Body of pancreas (tissue), 4 donors: Measurements from ENCODE around the gene RSPH1. TPM values are rescaled to one million over a fixed set of nuclear protein-coding genes. Genes with fewer than 3 reads are reported as not detected.

Experiments
- ATAC-seq: fragments of 150-250 bp; one replicate; pipeline ENCODE4 v1.9.1; 2016
- DNase-seq, 4 donors: peaks; one replicate each; pipeline ENCODE4 v3.0.0-alpha.2; 2019
- H3K27ac ChIP-seq, 4 donors: fragments of 200-600 bp; sonication (generic); 1 replicate in 3 of 4; 2 replicates in 1 of 4; pipeline versions ENCODE4 v1.5.1 to v1.6.1; 2016 to 2019; ENCODE audit warnings: mild to moderate bottlenecking in 1 of 4, mixed read lengths in 1 of 4, moderate library complexity in 1 of 4
- H3K27me3 ChIP-seq, 2 donors: fragments of 200-600 bp; sonication (generic); one replicate each; pipeline ENCODE4 v1.6.0; 2016; ENCODE audit warnings: mild to moderate bottlenecking in 1 of 2
- H3K36me3 ChIP-seq, 2 donors: fragments of 200-600 bp; sonication (generic); replicated peaks in 1 of 2; 2 replicates each; pipeline ENCODE4 v1.5.1; 2016; ENCODE audit warnings: low read depth in 2 of 2; ENCODE audit not compliant: insufficient read depth in 1 of 2
- H3K4me1 ChIP-seq: fragments of 200-600 bp; sonication (generic); one replicate; pipeline ENCODE4 v1.6.0; 2016
- H3K4me3 ChIP-seq, 2 donors: fragments of 200-600 bp; sonication (generic); 1 replicate in 1 of 2; 2 replicates in 1 of 2; pipeline ENCODE4 v1.5.1; 2016 to 2019
- H3K9me3 ChIP-seq, 3 donors: fragments of 200-600 bp; sonication (generic); 1 replicate in 2 of 3; 2 replicates in 1 of 3; pipeline ENCODE4 v1.5.1; 2016
- POLR2A ChIP-seq, 3 donors: fragments of 450-650 bp; IDR thresholded peaks; one replicate each; pipeline ENCODE4 v1.6.1; 2016; ENCODE audit warnings: antibody characterized with exemption in 3 of 3, mild to moderate bottlenecking in 2 of 3
- WGBS, 2 donors: methylation state at CpG; one replicate each; pipeline ENCODE4 v1.1.5; 2017; 5-methylcytosine and 5-hydroxymethylcytosine counted together
- intact Hi-C: fragments of 100-400 bp; cut with DNase I; formaldehyde crosslinking; loops from one replicate; pipeline ENCODE4 v1.15.1; 2023
- total RNA-seq, 2 donors: library from RNA; depleted of rRNA; stranded (reverse); fragments of >200 nt; gene quantifications; one replicate each; pipeline ENCODE4 v1.1.0, GENCODE V29; 2016
- TF ChIP-seq, protein P1 (sequence below), 7 experiments: fragments of 450-650 bp in 4 of 7; fragments of 200-600 bp in 3 of 7; sonication (generic) in 3 of 7; IDR thresholded peaks; one replicate each; pipeline ENCODE4 v1.5.1; 2016 to 2019; ENCODE audit warnings: antibody characterized with exemption in 7 of 7

Gene RSPH1
- total RNA-seq, 2 donors from 2014 or later, result 1.6 to 2.3 TPM

DNA sequence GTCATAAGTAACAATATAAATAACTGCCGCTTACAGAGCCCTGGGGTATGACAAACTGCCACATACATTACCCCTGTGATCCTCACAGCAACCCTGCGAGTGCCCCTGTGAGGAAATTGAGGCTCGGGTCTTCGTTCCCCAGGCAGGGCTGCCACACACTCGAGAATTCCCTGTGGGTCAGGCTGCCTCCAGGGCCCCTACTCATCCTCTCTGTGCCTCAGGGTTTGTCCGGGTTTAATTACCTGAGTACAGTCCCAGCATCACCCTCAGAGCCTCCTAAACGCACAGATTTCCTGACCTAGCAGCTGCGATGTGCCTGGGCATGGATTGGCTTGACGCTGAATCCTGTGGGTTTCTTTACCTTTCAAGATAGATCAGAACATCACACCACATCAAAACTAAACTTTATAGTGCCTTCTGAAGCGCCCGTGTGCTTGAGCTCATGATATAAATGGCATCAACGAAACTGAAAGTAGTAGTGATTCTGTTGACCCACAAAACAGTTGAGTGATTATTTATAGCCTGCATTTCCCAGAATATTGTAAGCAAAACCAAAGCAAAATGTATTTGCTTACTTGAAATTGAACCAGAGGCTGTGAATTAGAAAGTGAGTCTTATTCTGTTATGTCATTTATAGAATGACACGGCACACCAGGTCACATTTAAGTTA is 31.6 kb upstream of the RSPH1 start:
- Histone ChIP-seq H3K27me3 (no peaks in the 10 kb centered on the region), H3K9me3 (no peaks in the 10 kb centered on the region), H3K36me3 (peaks cover 0 to under 1% of the 10 kb centered on the region in 2 donors), H3K27ac (peak overlapping the region in 1 of 4 donors; percentile 66), H3K4me1 (peaks cover 27% of the 10 kb centered on the region), H3K4me3 (no peak overlapping the region)
- intact Hi-C loops, result no loop called here
- ATAC-seq, result no peak
- TF ChIP-seq, protein P1, sequence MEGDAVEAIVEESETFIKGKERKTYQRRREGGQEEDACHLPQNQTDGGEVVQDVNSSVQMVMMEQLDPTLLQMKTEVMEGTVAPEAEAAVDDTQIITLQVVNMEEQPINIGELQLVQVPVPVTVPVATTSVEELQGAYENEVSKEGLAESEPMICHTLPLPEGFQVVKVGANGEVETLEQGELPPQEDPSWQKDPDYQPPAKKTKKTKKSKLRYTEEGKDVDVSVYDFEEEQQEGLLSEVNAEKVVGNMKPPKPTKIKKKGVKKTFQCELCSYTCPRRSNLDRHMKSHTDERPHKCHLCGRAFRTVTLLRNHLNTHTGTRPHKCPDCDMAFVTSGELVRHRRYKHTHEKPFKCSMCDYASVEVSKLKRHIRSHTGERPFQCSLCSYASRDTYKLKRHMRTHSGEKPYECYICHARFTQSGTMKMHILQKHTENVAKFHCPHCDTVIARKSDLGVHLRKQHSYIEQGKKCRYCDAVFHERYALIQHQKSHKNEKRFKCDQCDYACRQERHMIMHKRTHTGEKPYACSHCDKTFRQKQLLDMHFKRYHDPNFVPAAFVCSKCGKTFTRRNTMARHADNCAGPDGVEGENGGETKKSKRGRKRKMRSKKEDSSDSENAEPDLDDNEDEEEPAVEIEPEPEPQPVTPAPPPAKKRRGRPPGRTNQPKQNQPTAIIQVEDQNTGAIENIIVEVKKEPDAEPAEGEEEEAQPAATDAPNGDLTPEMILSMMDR (IDR thresholded peaks at IDR 0.05), result no peak
- TF ChIP-seq POLR2A (IDR thresholded peaks at IDR 0.05), result no peak
- WGBS, 2 donors, result 62 to 81% methylated on average over 10 to 13 of the region's 13 CpGs
- no peak for DNase-seq

DNA sequence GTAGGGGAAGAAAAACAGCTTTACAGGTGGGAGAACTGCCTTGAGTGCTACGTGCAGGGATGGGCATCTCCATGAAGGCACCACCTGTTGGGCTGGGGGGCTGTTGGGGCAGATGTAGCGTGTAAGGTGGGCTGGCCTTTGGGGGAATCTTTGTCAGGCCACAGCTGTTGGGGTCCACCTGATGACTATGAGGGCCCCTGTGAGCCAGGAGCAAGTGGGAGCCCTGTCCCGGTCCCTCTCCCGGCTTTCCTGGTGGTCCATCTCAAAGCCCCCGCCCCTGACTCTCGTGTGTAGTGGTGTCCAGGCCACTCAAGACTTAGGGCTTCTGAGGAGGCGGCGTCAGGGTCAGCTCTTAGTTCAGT is 31.1 kb upstream of the RSPH1 start:
- Histone ChIP-seq H3K9me3 (no peaks in the 10 kb centered on the region), H3K4me1 (peaks cover 27% of the 10 kb centered on the region), H3K4me3 (no peak overlapping the region), H3K27ac (peak overlapping the region in 2 of 4 donors; percentile 66 to 68), H3K27me3 (no peaks in the 10 kb centered on the region), H3K36me3 (peaks cover 0 to 2% of the 10 kb centered on the region in 2 donors)
- WGBS, 2 donors, result 88 to 89% methylated on average over 8 of the region's 8 CpGs
- no peak for ATAC-seq
- intact Hi-C loops, result no loop called here
- no peak for DNase-seq
- no peak for TF ChIP-seq POLR2A (IDR thresholded peaks at IDR 0.05)
- TF ChIP-seq, protein P1 (IDR thresholded peaks at IDR 0.05), result no peak

DNA sequence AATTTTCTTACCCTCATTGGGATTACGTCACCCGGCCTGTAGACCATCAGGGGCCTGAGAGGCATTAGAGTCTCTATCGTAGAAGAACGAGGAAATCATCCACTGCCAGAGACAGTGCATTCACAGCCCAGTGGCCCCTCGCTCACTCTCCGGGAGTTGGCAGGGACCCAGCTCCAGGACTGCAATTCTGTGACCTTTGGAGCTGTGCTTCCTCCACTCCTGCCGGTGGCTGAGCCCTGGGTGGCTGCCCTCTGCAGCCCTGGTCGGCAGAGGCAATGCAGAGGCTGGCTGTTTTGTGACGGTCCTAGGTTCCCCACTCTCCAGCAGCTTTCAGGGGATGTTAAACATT is 30.3 kb upstream of the RSPH1 start:
- 22 to 41% methylated on average over 6 to 9 of the region's 9 CpGs for WGBS, 2 donors
- Histone ChIP-seq H3K36me3 (peaks cover 0 to 2% of the 10 kb centered on the region in 2 donors), H3K27ac (peak overlapping the region in 2 of 4 donors; percentile 66 to 68), H3K4me1 (peaks cover 27% of the 10 kb centered on the region), H3K9me3 (no peaks in the 10 kb centered on the region), H3K27me3 (no peaks in the 10 kb centered on the region), H3K4me3 (no peak overlapping the region)
- TF ChIP-seq, protein P1 (IDR thresholded peaks at IDR 0.05), result no peak
- no peak for TF ChIP-seq POLR2A (IDR thresholded peaks at IDR 0.05)
- DNase-seq (peak; percentile 47 to 73 (median 64)), ATAC-seq (peak; percentile 47)
- intact Hi-C loops, result no loop called here

DNA sequence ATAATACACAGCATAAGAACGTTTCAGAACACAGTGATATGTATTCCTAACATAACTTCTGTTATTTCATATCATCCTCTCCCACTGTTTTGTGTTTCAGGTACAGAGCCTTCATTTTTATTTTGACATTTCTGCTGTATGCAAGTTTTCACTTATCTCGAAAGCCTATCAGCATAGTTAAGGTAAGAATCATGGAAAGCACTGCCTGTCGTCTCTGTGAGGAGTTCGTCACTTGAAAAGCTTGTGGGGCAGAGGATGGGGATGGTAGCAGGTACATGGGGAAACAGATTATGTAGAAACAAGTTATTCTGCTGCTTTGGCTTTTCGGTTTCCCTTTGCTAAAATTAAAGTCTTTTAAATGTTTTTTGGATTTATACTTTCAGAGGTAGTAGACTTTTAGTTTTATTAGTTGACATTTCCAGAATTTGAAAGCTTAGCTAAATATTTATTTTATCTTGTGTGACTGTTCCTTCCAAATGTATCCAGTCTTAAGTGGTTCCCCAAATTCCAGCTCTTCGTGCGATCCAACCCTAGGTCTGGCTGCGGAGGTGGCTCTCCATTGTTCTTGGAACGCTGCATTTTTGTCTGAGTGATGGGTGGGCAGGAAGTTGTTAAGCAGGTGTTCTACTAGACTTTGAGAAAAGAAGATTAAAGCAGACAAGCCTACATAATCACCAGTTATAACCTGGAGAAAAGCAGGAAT is 29.8 kb upstream of the RSPH1 start:
- peaks cover 0 to 2% of the 10 kb centered on the region in 2 donors for H3K36me3 ChIP-seq
- H3K4me3 ChIP-seq, result no peak overlapping the region
- WGBS, 2 donors, result 63 to 69% methylated on average over 9 of the region's 9 CpGs
- TF ChIP-seq, protein P1 (IDR thresholded peaks at IDR 0.05), result no peak
- TF ChIP-seq POLR2A (IDR thresholded peaks at IDR 0.05), result no peak
- ATAC-seq, result no peak
- no peaks in the 10 kb centered on the region for H3K27me3 ChIP-seq
- intact Hi-C loops, result no loop called here
- H3K4me1 ChIP-seq, result peaks cover 27% of the 10 kb centered on the region
- no peaks in the 10 kb centered on the region for H3K9me3 ChIP-seq
- H3K27ac ChIP-seq, result peak overlapping the region in 3 of 4 donors; percentile 49 to 68 (median 66)
- no peak for DNase-seq
